HG03432 (cell line): Measurements from ENCODE around the gene TMED9.

Experiments used
- ATAC-seq: cut with Tn5 transposase; IDR thresholded peaks from one replicate; pipeline ENCODE4 v1.9.1; 2021; ENCODE audit warnings: mild to moderate bottlenecking, moderate library complexity; ENCODE audit not compliant: unreplicated experiment

The TMED9 gene

DNA sequence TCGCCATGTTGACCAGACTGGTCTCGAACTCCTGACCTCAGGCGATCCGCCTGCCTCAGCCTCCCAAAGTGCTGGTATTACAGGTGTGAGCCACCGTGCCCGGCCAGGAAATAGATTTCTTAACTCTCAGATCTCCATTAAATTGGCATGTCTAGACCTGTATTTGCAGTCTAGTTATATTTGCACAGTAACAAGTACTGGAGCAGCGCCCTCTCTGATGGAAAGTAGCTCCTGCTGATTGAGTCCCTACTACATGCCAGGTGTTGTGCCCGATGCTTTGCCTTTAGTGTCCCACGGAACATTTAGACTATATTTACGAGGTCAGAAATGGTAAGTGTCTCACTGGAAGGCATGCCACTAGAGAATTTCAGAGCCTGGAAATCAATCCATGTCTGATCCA is 15.8 kb upstream of the TMED9 start:
- no peak for ATAC-seq

DNA sequence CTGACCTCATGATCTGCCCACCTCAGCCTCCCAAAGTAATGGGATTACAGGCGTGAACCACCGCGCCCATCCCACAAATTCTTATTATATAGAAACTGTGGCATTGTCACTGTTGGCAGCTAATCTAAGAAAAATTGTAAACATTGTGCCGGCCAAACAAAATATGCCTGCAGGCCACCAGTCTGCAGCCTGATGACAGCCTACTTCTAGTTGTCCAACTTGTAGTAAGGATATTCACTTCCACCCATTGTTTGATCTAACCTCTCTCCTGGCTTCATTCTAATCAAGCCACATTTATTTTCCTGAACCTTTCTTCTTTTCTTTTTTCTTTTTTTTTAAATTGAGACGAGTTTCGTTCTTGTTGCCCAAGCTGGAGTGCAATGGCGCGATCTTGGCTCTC is 13.7 kb upstream of the TMED9 start:
- no peak for ATAC-seq

DNA sequence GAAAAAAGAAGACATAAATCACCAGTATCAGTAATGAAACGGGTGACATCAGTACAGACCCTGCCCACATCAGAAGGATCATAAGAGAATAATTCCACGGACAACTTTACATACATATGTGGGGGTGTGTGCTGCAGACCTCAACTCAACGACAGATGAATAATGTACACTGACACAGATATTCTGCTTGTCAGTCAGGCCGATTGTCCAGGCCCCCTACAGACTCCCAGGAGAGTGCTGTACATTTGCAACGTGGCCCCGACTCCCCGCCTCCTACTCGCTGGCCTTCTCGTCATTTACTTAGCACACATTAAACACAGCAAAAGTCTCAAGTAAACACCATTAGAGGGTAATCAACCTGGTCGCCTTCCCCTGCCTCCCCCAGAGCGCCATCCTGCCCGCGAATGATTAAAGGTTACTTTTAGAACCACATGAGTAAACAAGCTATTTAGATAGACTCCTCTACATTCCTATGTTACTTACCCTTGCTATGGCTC is 3.5 kb upstream of the TMED9 start:
- no peak for ATAC-seq

DNA sequence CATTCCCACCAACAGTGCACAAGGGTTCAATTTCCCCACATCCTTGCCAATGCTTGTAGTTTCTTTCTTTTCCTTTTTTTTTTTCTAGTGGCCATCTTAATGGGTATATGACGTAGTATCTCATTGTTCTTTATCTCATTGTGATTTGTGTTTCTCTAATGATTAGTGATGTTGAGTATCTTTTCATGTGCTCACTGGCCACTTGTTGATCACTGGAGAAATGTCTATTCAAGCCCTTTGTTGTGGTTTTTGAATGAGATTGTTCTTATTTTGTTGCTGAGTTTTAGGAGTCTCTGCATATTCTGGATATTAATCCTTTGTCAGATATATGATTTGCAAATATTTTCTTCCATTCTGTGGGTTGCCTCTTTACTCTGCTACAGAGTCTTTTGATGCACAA is 1.6 kb upstream of the TMED9 start:
- ATAC-seq = no peak

DNA sequence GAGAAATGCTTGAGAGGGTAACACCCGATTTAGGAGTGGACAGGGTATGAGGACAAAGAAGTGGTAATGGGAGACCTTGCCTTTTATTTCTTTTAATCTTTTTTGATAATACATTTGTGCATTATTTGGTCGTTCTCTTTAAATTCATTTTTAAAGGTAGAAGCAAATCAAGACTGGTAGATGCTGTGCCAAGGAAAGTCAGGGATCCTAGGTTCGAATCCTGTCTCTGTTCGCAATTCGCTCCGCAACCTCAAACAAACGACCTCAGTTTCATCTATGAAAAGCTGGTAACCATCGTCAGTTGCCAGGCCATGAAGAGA is 353 bp upstream of the TMED9 start:
- ATAC-seq = no peak

DNA sequence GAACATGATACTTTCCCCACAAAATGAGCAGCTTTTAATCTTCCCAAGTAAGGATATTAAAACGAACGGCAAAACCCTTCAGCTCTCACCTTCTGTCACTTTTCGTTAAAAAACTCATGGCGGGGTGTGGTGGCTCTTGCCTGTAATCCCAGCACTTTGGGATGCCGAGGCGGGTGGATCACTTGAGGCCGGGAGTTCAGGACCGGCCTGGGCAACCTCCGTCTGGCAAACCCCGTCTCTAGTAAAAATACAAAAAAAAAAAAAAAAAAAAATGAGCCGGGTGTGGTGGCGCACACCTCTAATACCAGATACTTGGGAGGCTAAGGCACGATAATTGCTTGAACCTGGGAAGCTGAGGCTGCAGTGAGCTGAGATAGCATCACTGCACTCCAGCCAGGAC is 902 bp downstream of the TMED9 start:
- ATAC-seq = no peak

DNA sequence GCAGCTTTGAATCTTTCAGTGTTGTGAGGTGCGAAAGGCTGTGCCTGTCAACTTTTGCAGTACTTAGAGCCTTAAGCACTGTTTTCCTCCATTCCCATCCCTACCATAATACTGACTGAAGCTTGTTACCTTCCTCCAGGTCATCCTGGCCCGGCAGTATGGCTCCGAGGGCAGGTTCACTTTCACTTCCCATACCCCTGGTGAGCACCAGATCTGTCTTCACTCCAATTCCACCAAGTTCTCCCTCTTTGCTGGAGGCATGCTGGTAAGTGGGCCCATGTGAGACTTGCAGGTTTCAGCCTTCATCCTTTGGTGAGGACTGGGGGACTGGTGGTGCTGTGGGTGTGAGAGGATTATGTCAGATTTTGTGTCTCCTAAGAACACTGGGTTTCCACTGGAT is 1.5 kb downstream of the TMED9 start:
- ATAC-seq = no peak

DNA sequence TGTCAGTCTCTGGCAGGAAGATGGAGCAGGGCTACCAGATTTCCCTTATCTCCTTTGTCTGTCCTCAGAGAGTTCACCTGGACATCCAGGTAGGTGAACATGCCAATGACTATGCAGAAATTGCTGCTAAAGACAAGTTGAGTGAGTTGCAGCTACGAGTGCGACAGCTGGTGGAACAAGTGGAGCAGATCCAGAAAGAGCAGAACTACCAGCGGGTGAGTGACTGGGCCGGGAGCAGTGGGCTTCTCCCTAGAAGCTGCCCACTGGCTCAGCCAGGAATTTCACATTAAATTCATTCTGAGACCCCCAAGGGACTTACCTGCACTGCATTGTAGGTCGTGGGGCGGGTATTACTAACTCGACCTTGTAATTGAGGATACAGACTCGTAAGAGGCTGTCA is 2.1 kb downstream of the TMED9 start:
- ATAC-seq = no peak

DNA sequence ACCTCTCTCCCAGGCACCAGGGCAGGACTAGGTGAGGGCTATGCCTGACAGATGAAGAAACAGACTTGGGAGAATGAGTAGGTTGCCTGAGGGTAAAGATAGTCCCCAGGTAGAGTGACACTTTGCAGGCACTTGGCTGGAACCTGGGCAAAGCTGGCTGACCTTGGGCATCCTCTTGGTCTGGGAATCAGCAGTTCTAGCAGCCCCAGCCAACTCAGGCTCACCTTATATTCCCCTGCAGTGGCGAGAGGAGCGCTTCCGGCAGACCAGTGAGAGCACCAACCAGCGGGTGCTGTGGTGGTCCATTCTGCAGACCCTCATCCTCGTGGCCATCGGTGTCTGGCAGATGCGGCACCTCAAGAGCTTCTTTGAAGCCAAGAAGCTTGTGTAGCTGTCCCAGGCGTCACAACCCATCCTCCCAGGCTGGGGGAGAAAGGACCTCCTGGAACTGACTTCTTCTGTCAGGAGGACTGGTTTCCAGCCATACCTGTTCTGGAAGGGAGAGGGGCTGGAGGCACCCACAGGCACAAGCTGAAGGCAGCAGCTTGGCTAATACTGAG is 3.1 kb downstream of the TMED9 start:
- ATAC-seq = no peak

DNA sequence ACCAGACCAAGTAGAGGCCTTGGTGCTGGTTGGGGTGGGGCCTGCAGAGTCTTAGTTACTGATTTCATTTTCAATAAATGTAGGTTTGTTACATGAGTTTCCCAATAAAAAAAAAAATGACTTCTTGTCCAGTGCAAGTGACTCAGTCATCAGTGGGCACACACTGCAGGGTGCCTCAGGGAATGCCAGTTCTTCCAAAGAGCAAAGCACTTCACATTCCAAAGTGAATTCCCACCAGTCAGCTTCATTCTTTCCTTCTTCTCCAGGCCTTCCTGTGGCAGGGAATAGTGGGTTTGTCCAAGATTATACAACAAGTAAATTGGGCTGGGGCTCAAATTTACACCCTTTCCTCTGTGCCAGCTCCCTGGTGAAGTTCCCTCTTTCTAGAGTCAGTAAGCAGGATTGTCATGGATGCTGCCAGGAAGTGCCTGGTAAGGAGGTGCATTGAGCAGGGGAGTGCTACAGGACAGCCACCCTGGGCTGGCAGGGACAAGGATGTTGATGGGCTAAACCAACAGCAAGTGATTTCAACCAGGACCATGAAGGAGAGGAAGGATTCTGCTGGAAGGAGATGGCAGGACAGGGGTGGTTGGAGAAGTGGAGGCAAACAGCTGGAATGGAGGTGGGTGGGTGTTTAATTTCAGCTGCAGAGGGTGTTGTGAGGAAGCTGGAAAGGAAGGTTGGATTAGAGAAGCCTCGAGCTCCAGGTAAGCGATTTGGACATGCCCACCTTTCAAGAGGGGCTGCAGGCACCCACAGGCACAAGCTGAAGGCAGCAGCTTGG is 4.2 kb downstream of the TMED9 start:
- no peak for ATAC-seq

DNA sequence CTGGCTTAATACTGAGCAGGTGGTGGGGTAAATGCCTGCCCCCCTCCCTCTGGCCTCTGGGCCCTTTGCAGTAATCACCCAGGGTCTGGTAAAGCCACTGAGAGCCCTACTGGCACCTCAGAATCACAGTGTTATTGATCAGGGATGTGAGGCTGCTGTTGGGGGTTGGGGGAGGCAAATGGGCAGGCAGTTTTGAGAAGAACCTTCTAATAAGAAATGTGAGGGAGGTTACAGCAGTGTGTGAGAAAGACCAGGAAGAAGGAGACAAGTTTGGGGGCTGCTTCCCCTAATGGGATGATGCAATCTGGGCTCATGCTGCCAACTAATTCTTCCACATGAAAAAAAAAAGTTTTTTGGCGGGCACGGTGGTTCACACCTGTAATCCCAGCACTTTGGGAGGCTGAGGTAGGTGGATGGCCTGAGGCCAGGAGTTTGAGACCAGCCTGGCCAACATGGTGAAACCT is 4.8 kb downstream of the TMED9 start:
- no peak for ATAC-seq

DNA sequence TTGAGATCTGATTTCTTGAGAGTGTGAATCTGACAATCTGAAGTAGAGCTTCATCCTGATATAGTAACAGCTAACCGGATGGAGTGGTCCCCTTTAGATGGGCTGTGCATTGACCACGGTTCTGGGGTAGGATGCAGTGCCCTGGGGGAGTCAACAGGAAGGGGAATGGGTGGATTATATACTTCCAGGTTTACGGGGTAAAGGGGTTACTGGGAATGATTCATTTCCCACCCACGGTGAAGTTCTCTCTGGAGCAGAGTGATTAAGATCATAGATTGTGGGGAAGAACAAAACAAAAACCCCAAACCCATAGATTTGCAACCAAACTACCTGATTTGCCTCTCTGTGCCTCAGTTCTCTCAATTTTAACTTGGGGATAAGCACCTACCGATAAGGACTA is 6.5 kb downstream of the TMED9 start:
- ATAC-seq = no peak

DNA sequence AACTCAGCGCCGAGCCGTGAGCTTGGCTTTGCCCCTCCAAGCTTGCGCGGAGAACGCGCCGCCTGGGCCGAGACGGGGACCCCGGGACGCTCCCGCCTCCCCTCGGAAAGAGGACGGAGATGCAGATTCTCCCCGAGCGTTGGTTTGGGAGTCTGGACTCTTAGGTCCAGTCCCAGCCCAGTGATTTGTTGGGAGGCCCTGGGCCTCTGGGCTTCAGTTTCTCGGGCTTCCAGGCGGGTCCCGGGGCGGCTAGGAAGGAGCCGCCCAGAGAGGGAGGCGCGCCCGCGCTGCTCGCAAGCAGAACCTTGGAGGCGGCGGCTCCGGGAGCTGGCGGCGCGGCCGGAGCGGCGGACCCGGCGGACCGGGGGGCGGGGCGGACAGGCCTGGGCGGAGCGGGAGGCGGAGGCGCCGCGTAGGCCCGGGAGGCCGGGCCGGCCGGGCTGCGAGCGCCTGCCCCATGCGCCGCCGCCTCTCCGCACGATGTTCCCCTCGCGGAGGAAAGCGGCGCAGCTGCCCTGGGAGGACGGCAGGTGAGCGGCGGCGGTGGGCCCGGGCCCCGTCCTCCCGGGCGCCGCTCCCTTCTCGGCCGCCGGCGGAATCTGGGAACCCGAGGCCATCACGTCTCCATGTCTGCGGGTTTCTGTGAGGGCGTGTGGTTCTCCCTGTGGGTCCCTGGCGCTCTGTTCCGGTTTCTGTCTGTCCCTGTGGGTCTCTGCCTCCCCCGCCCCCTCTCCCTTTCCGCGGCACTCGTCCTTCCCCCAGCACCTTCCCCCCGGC is 7.9 kb downstream of the TMED9 start, which contains the start of gene B4GALT7:
TSS of gene B4GALT7 (plus strand) at position 402 of the 777 bp plus-strand sequence. CDS start at position 481, 79 bp downstream.
- ATAC-seq = peak; percentile 93

DNA sequence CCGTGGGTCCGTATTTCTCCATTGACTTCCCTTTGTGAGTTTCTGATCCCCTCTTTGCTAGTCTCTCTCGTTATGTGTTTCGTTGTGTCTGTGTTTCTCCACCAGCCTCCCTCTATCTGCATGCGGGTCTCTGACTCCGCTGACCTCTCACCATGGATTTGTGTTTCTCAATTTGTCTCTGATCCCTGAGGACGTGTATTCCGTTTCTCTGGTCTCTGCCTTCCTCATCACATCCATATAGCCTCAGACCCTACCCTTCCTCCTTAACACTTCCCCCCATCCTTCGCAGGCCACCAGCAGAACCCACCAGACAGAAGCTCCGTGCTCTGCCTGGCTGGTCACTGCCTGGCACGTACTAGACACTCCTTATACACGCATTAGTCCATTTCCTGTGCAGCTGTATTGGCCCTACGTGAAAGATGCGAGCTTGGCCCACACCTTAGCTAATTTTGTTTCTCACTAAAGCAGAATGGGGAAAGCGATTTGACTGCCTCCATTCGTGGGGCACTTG is 8.6 kb downstream of the TMED9 start:
- ATAC-seq = no peak

DNA sequence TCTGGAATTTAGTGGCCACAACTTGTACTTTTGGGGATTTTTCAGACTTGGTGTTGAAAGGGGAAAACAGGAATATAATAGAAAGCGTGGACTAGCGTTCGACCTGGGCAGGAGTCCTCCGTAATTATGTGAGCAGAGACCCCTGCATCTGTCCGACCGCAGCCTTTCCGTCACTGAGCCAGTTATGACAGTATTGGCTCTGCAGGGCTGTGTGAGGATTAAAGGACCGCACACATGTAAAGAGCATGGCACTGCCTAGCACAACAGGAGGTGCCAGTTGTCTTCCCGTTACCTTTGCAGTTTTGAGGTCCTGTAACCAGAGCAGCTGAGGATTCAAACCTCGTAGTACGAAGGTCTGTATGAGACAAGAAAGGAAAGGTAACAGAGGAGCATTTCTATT is 9.1 kb downstream of the TMED9 start:
- ATAC-seq = no peak

DNA sequence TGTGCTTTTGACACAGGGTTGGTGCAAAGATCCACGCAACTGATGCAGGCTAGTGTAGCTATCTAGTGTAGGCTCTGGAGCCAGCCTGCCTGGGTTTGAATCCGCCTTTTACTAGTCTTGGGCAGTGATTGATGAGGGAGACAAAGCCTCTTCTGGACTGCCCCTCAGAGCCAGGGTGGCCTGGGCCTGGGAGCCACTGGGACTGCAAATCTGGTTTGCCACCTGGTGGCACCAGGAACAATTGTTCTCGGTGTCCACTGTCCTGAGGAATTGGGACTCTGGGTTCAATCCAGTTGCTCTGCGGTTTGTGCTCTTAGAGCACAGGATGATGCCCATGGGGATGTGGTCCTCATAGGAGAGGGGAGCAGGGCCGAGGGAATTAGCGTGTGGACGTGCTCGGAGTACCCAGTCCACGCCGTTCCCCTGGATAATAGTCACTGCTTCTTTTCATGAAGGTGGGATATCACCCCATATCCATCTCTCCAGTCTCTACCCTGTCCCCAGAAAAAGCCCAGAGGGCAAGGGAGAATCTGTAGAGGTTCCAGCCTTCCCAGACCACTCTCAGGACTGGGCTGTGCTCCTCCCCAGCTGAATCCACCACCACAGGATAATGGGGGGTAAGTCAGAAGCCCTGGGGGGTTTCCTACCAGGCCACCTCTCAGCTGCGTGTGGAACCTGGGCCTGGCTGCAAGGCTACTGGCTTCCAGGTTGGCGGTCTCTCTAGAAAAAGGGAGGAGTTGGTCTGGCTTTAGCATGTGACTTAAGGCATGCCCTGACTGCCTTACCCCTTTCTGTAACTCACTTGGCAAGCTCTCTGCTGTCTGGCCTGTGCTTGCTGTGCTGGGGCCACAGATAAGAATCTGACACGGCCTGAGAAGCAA is 9.8 kb downstream of the TMED9 start:
- no peak for ATAC-seq

DNA sequence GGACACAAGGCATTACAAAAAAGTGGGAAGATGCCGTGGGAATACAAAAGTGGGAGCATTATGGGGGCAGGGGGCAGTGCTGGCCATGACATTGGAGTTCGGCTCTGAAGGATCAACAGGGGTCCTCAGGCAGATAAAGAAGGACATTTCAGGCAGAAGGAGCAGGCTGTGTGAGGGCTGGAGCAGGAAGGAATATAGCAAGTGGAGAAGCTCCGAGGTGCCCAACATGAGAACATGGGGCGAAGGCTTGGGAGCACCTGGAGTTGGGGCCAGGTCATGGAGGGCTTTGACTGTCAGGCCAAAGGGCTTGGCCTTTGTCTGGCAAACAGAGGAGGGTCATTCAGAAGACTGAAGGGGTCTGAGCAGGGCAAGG is 10.4 kb downstream of the TMED9 start:
- no peak for ATAC-seq

DNA sequence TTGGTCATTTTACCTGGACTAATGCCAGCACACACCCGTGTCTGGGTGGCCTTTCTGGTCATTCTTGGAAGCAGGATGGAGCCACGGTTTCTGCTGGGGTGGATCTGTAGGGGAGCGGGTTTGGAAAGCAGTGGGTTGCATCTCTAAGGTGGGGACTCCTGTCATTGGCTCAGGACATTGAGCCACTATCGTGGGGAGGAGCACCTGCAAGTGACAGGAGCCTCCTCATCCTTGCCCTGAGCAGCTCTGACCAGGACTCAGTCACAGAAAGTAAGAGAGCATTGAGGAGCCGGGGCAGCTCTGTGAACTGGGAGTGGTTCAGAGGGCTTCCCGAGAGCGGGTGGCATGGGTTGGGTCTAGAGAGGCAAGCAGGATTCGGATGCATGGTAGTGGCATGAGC is 11.6 kb downstream of the TMED9 start:
- no peak for ATAC-seq

DNA sequence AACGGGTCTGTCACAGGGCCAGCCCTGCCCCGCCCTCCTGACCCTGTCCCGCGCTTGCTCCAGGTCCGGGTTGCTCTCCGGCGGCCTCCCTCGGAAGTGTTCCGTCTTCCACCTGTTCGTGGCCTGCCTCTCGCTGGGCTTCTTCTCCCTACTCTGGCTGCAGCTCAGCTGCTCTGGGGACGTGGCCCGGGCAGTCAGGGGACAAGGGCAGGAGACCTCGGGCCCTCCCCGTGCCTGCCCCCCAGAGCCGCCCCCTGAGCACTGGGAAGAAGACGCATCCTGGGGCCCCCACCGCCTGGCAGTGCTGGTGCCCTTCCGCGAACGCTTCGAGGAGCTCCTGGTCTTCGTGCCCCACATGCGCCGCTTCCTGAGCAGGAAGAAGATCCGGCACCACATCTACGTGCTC is 12.1 kb downstream of the TMED9 start:
- ATAC-seq = no peak

DNA sequence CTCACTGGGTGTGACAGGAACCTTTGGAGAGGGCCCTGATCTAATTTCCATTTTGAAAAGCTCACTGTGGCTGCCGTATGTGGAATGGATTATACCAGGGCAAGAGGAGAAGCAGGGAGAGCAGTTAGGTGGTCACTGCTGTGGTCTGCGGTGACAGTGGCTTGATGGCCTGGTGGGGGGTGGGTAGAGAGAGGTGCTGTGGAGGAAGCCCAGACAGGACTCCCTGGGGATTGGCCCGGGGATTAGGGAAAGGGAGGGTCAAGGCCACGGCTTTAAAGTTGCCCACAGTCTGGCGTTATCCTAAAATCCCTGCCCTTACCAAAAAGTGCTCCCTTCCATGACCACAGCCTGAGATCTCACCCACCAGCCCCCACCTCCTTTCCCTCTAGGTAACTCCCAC is 12.7 kb downstream of the TMED9 start:
- no peak for ATAC-seq

DNA sequence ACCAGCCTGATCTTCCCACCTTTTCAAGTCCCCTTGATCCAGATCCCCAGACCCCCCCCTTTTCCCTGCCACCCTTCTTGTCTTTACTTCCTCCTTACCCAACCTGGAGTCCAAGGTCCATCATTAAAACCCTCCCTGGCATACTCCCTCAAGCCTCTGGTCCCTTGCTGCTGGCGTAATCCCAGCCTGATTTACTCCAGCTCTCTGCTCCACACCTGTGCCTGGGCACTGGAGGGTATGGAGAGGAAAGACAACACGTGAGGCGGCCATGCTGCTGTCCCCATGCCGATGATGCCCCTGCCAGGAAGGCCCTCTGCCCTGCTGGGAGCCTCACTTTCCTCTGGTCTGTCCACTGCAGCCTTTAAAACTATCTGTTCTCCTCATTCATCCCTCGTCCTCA is 13.1 kb downstream of the TMED9 start:
- no peak for ATAC-seq
